Right atrium auricular region (tissue), 2 donors: ENCODE results near the gene ITGA7. TPM values are rescaled to one million over a fixed set of nuclear protein-coding genes. Genes with fewer than 3 reads are reported as not detected.

ENCODE experiments used
- DNase-seq: peaks from one replicate; pipeline ENCODE4 v3.0.0-alpha.2; 2019; ENCODE audit warnings: low spot score
- H3K27ac ChIP-seq, 2 donors: fragments of 200-600 bp; sonication (generic); 1 replicate in 1 of 2; 2 replicates in 1 of 2; pipeline ENCODE4 v1.5.1; 2016 to 2019
- H3K27me3 ChIP-seq, 2 donors: fragments of 200-600 bp; sonication (generic); one replicate each; pipeline versions ENCODE4 v1.5.1 to v1.6.0; 2017 to 2019
- H3K36me3 ChIP-seq: fragments of 200-600 bp; sonication (generic); one replicate; pipeline ENCODE4 v1.5.1; 2016
- H3K4me1 ChIP-seq, 2 donors: fragments of 200-600 bp; sonication (generic); one replicate each; pipeline versions ENCODE4 v1.5.1 to v1.6.0; 2017 to 2019
- H3K4me3 ChIP-seq, 2 donors: fragments of 200-600 bp; sonication (generic); 1 replicate in 1 of 2; 2 replicates in 1 of 2; pipeline ENCODE4 v1.5.1; 2017 to 2019; ENCODE audit warnings: mild to moderate bottlenecking in 1 of 2, moderate library complexity in 1 of 2
- H3K9me3 ChIP-seq, 2 donors: fragments of 200-600 bp; sonication (generic); one replicate each; pipeline ENCODE4 v1.5.1; 2019
- total RNA-seq, 2 donors: library from RNA; depleted of rRNA; stranded (reverse); fragments of >200 nt; gene quantifications; one replicate each; pipeline ENCODE4 v1.1.0, GENCODE V29; 2016
- TF ChIP-seq, protein P1 (sequence below), 2 donors: fragments of 200-600 bp; sonication (generic); IDR thresholded peaks; one replicate each; pipeline ENCODE4 v1.5.1; 2019; ENCODE audit warnings: antibody characterized with exemption in 2 of 2

Gene ITGA7
- total RNA-seq, 2 donors from 2014 or later: 291 to 309 TPM

DNA sequence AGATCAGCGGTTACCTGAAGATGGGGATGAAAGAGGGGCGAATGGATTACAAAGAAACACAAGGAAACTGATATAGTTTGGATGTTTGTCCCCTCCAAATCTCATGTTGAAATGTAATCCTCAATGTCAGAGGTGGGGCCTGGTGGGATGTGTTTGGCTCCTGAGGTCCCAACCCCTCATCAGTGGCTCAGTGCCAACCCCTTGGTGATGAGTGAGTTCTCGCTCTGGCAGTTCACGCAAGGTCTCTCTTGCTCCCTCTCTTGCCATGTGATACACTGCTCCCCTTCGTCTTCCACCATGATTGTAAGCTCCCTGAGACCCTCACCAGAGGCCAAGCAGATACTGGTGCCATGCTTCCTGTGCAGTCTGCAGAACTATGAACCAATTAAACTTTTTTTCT, 28.0 kb downstream of the ITGA7 start:
- TF ChIP-seq, protein P1, sequence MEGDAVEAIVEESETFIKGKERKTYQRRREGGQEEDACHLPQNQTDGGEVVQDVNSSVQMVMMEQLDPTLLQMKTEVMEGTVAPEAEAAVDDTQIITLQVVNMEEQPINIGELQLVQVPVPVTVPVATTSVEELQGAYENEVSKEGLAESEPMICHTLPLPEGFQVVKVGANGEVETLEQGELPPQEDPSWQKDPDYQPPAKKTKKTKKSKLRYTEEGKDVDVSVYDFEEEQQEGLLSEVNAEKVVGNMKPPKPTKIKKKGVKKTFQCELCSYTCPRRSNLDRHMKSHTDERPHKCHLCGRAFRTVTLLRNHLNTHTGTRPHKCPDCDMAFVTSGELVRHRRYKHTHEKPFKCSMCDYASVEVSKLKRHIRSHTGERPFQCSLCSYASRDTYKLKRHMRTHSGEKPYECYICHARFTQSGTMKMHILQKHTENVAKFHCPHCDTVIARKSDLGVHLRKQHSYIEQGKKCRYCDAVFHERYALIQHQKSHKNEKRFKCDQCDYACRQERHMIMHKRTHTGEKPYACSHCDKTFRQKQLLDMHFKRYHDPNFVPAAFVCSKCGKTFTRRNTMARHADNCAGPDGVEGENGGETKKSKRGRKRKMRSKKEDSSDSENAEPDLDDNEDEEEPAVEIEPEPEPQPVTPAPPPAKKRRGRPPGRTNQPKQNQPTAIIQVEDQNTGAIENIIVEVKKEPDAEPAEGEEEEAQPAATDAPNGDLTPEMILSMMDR (IDR thresholded peaks at IDR 0.05): no peak
- peaks cover 0 to 21% of the 10 kb centered on the region in 2 donors for H3K4me1 ChIP-seq
- no peak for DNase-seq

GRCh38 chr12:55676707-55677106, 31.0 kb downstream of the ITGA7 start:
- no peaks in the 10 kb centered on the region for H3K27me3 ChIP-seq
- H3K4me3 ChIP-seq: no peak overlapping the region
- TF ChIP-seq, protein P1 (IDR thresholded peaks at IDR 0.05): no peak
- no peak for DNase-seq
- H3K9me3 ChIP-seq: no peaks in the 10 kb centered on the region
- H3K36me3 ChIP-seq: no peaks in the 10 kb centered on the region
- no peak overlapping the region for H3K27ac ChIP-seq
- peaks cover 0 to 9% of the 10 kb centered on the region in 2 donors for H3K4me1 ChIP-seq

More for the DNA sequence above, 28.0 kb downstream of the ITGA7 start:
- no peaks in the 10 kb centered on the region for H3K36me3 ChIP-seq
- H3K27ac ChIP-seq: no peak overlapping the region
- H3K9me3 ChIP-seq: no peaks in the 10 kb centered on the region
- H3K4me3 ChIP-seq: no peak overlapping the region
- H3K27me3 ChIP-seq: no peaks in the 10 kb centered on the region

- H3K27me3 ChIP-seq: no peaks in the 10 kb centered on the region
- H3K27ac ChIP-seq: no peak overlapping the region
- no peaks in the 10 kb centered on the region for H3K9me3 ChIP-seq
- no peak for DNase-seq
- TF ChIP-seq, protein P1 (IDR thresholded peaks at IDR 0.05): no peak
- no peak overlapping the region for H3K4me3 ChIP-seq
- H3K4me1 ChIP-seq: no peaks in the 10 kb centered on the region
- no peaks in the 10 kb centered on the region for H3K36me3 ChIP-seq
Observed at GRCh38 chr12:55675666-55676065, 32.0 kb downstream of the ITGA7 start.

DNA sequence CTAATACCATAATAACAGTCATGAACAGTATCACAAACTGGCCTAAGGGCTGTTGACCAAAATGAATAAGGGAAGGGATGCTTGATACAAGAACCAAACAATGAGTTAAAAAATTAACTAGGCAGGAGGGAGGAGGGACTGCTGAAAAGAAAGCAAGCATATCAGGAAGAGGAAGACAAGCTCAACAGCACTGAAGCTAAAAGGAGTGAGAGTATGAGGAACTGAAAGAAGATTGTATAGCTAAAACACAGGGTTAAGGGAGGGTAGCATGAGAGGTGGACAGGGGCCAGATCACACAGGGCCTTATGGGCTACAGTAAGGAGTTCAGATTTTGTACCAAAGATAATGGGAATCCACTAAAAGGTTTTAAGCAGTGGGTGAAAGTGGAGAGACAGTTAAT, 34.1 kb downstream of the ITGA7 start:
- no peaks in the 10 kb centered on the region for H3K36me3 ChIP-seq

GRCh38 chr12:55671746-55672145, 36.0 kb downstream of the ITGA7 start:
- no peak overlapping the region for H3K27ac ChIP-seq
- H3K4me1 ChIP-seq: no peaks in the 10 kb centered on the region
- DNase-seq: no peak
- TF ChIP-seq, protein P1 (IDR thresholded peaks at IDR 0.05): no peak
- H3K4me3 ChIP-seq: no peak overlapping the region
- no peaks in the 10 kb centered on the region for H3K9me3 ChIP-seq
- H3K27me3 ChIP-seq: no peaks in the 10 kb centered on the region
- no peaks in the 10 kb centered on the region for H3K36me3 ChIP-seq

More for the DNA sequence above, 34.1 kb downstream of the ITGA7 start:
- TF ChIP-seq, protein P1 (IDR thresholded peaks at IDR 0.05): no peak
- no peak overlapping the region for H3K27ac ChIP-seq
- H3K4me1 ChIP-seq: no peaks in the 10 kb centered on the region
- DNase-seq: no peak
- H3K27me3 ChIP-seq: no peaks in the 10 kb centered on the region
- H3K9me3 ChIP-seq: no peaks in the 10 kb centered on the region
- H3K4me3 ChIP-seq: no peak overlapping the region

DNA sequence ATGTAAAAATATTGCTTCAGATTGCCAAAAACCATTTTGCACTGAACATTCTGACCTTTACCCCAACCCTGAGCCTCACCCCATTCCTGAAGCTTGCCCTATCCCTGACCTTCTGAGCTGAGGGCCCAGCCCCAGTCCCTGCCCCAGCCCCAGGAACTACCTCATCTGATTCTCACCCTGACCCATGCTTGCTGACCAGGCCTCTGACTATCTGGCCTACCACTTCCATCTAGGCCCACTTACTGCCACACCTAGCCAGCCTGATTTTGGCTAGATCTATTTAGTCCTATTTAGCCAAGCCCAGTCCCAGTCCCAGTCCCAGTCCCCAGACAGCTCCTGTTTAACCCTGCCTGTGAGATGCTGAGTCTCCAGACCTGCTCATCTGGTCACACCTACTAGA, 37.4 kb downstream of the ITGA7 start:
- Histone ChIP-seq H3K27me3 (no peaks in the 10 kb centered on the region), H3K27ac (no peak overlapping the region), H3K4me1 (no peaks in the 10 kb centered on the region), H3K4me3 (no peak overlapping the region), H3K36me3 (no peaks in the 10 kb centered on the region), H3K9me3 (no peaks in the 10 kb centered on the region)
- TF ChIP-seq, protein P1 (IDR thresholded peaks at IDR 0.05): no peak
- no peak for DNase-seq
